Measurements from ENCODE around the gene USH1C. TPM values are rescaled to one million over a fixed set of nuclear protein-coding genes. Genes with fewer than 3 reads are reported as not detected.

The USH1C gene
- total and polyA plus RNA-seq, 2 experiments from 2014 or later = not detected

GRCh38 chr11:17528181-17528691 is 16.0 kb downstream of the USH1C start:
- peaks cover 29% of the 10 kb centered on the region for H3K27me3 ChIP-seq (replicated peaks; ENCODE audit: insufficient read depth)
- no peak overlapping the region for H3K9ac ChIP-seq
- H2AFZ ChIP-seq = no peak overlapping the region
- no peak overlapping the region for H3K27ac ChIP-seq
- H3K9me3 ChIP-seq (ENCODE audit: low read depth) = no peaks in the 10 kb centered on the region
- peak; percentile 71 for DNase-seq
- in situ Hi-C loops (cut with MboI) = loop anchor here (10.0 kb wide), 1 partner anchor 293 kb away; no protein-coding TSS in a partner anchor
- no peaks in the 10 kb centered on the region for H3K4me1 ChIP-seq (ENCODE audit: insufficient read depth)
- H3K79me2 ChIP-seq (ENCODE audit: insufficient read depth) = no peaks in the 10 kb centered on the region
- H3K4me2 ChIP-seq (ENCODE audit: unreplicated experiment) = no peak overlapping the region
- H3K36me3 ChIP-seq (ENCODE audit: low read depth) = no peaks in the 10 kb centered on the region
- no peaks in the 10 kb centered on the region for H3K9me2 ChIP-seq (ENCODE audit: insufficient read depth)
- H3K4me3 ChIP-seq = no peak overlapping the region
- H3F3A ChIP-seq (ENCODE audit: insufficient read depth) = no peaks in the 10 kb centered on the region
- H4K20me1 ChIP-seq (ENCODE audit: insufficient read depth) = no peaks in the 10 kb centered on the region
- 7 to 11% methylated on average over 9 of the region's 9 CpGs for WGBS, 2 experiments (ENCODE audit: low coverage in 1 of 2, low lambda C conversion rate in 2 of 2, missing lambda C conversion rate in 2 of 2)
- TF ChIP-seq EZH2phosphoT487 (IDR thresholded peaks at IDR 0.05; ENCODE audit: insufficient read depth, low read depth) (no peak), EZH2 (IDR thresholded peaks at IDR 0.05; ENCODE audit: insufficient read depth, poor library complexity, severe bottlenecking) (no peak)

DNA sequence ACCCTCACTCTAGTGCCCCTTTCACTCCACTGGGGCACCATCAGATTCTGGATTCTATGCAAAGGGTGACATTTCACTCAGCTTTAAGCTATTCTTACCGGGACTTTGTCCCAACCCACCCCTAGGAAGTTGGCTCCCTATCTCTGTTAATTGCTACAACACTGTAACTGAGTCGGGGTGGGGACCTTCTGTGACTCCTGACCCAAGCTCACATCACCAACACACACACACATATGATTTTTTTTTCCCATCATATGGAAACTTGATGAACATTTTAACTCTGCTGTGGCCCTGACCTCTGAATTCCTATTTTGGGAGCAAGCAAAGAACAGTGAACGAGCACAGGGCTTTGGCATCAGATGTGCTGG is 16.6 kb downstream of the USH1C start:
- no peak for DNase-seq
- Histone ChIP-seq H2AFZ (no peak overlapping the region), H4K20me1 (ENCODE audit: insufficient read depth) (no peaks in the 10 kb centered on the region), H3K79me2 (ENCODE audit: insufficient read depth) (no peaks in the 10 kb centered on the region), H3K9me2 (ENCODE audit: insufficient read depth) (no peaks in the 10 kb centered on the region), H3F3A (ENCODE audit: insufficient read depth) (no peaks in the 10 kb centered on the region), H3K27me3 (replicated peaks; ENCODE audit: insufficient read depth) (peaks cover 24% of the 10 kb centered on the region), H3K9ac (no peak overlapping the region), H3K27ac (no peak overlapping the region), H3K4me1 (ENCODE audit: insufficient read depth) (no peaks in the 10 kb centered on the region), H3K36me3 (ENCODE audit: low read depth) (no peaks in the 10 kb centered on the region), H3K4me3 (no peak overlapping the region), H3K9me3 (ENCODE audit: low read depth) (no peaks in the 10 kb centered on the region), H3K4me2 (ENCODE audit: unreplicated experiment) (no peak overlapping the region)
- TF ChIP-seq EZH2 (IDR thresholded peaks at IDR 0.05; ENCODE audit: insufficient read depth, poor library complexity, severe bottlenecking) = no peak
- TF ChIP-seq EZH2phosphoT487 (IDR thresholded peaks at IDR 0.05; ENCODE audit: insufficient read depth, low read depth) = no peak
- WGBS, 2 experiments (ENCODE audit: low coverage in 1 of 2, low lambda C conversion rate in 2 of 2, missing lambda C conversion rate in 2 of 2) = 19 to 30% methylated on average over 3 of the region's 3 CpGs
- in situ Hi-C loops (cut with MboI) = loop anchor here (10.0 kb wide), 1 partner anchor 293 kb away; no protein-coding TSS in a partner anchor

DNA sequence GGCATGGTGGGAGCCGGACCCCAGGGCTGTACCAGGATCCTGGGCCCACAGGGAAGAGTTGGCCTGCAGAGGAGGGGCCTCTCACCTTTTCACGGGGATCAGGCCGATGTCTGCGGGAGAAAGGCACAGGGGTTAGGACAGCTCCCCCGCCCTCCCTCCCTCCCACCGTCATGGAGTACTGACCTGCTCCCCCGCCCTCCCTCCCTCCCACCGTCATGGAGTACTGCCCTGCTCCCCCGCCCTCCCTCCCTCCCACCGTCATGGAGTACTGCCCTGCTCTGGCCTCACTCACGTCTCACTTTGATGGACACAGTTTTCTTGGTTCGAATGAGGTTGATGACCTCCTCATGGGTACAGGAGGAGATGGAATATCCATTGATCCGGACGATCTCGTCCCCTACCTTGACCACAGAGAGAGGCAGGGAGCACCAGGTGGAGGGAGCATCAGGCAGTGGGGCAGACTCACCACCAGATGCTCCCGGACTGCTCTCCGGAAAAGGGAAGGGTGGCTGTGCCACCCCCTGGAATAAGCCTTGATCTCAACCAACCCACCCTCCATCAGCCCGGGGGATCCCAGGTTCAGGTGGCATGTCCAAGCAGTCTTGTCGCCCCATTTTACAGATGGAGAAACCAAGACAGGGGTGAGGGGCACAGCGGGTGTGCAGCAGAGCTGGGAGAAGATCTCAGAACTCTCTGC is 17.1 kb downstream of the USH1C start:
- in situ Hi-C loops (cut with MboI) = loop anchor here (10.0 kb wide), 1 partner anchor 292 kb away; no protein-coding TSS in a partner anchor
- TF ChIP-seq EZH2phosphoT487 (IDR thresholded peaks at IDR 0.05; ENCODE audit: insufficient read depth, low read depth) (no peak), EZH2 (IDR thresholded peaks at IDR 0.05; ENCODE audit: insufficient read depth, poor library complexity, severe bottlenecking) (no peak)
- H2AFZ ChIP-seq = no peak overlapping the region
- no peaks in the 10 kb centered on the region for H3F3A ChIP-seq (ENCODE audit: insufficient read depth)
- no peak for DNase-seq
- no peaks in the 10 kb centered on the region for H3K36me3 ChIP-seq (ENCODE audit: low read depth)
- H3K9me3 ChIP-seq (ENCODE audit: low read depth) = no peaks in the 10 kb centered on the region
- H3K4me1 ChIP-seq (ENCODE audit: insufficient read depth) = no peaks in the 10 kb centered on the region
- H3K9me2 ChIP-seq (ENCODE audit: insufficient read depth) = no peaks in the 10 kb centered on the region
- H3K27ac ChIP-seq = no peak overlapping the region
- 52 to 61% methylated on average over 11 to 20 of the region's 20 CpGs for WGBS, 2 experiments (ENCODE audit: low coverage in 1 of 2, low lambda C conversion rate in 2 of 2, missing lambda C conversion rate in 2 of 2)
- H3K4me3 ChIP-seq = no peak overlapping the region
- no peaks in the 10 kb centered on the region for H3K79me2 ChIP-seq (ENCODE audit: insufficient read depth)
- peaks cover 20% of the 10 kb centered on the region for H3K27me3 ChIP-seq (replicated peaks; ENCODE audit: insufficient read depth)
- no peaks in the 10 kb centered on the region for H4K20me1 ChIP-seq (ENCODE audit: insufficient read depth)
- no peak overlapping the region for H3K4me2 ChIP-seq (ENCODE audit: unreplicated experiment)
- H3K9ac ChIP-seq = no peak overlapping the region

GRCh38 chr11:17526326-17526725 is 17.9 kb downstream of the USH1C start:
- in situ Hi-C loops (cut with MboI) = loop anchor here (10.0 kb wide), 1 partner anchor 292 kb away; no protein-coding TSS in a partner anchor
- no peak overlapping the region for H3K27ac ChIP-seq
- no peaks in the 10 kb centered on the region for H3K9me2 ChIP-seq (ENCODE audit: insufficient read depth)
- H2AFZ ChIP-seq = no peak overlapping the region
- no peak overlapping the region for H3K9ac ChIP-seq
- TF ChIP-seq EZH2phosphoT487 (IDR thresholded peaks at IDR 0.05; ENCODE audit: insufficient read depth, low read depth) = no peak
- TF ChIP-seq EZH2 (IDR thresholded peaks at IDR 0.05; ENCODE audit: insufficient read depth, poor library complexity, severe bottlenecking) = no peak
- WGBS, 2 experiments (ENCODE audit: low coverage in 1 of 2, low lambda C conversion rate in 2 of 2, missing lambda C conversion rate in 2 of 2) = 61 to 63% methylated on average over 13 of the region's 13 CpGs
- no peaks in the 10 kb centered on the region for H3F3A ChIP-seq (ENCODE audit: insufficient read depth)
- no peak overlapping the region for H3K4me3 ChIP-seq
- H3K4me1 ChIP-seq (ENCODE audit: insufficient read depth) = no peaks in the 10 kb centered on the region
- peaks cover 20% of the 10 kb centered on the region for H3K27me3 ChIP-seq (replicated peaks; ENCODE audit: insufficient read depth)
- no peaks in the 10 kb centered on the region for H4K20me1 ChIP-seq (ENCODE audit: insufficient read depth)
- H3K79me2 ChIP-seq (ENCODE audit: insufficient read depth) = no peaks in the 10 kb centered on the region
- no peak for DNase-seq
- no peaks in the 10 kb centered on the region for H3K36me3 ChIP-seq (ENCODE audit: low read depth)
- H3K9me3 ChIP-seq (ENCODE audit: low read depth) = no peaks in the 10 kb centered on the region
- no peak overlapping the region for H3K4me2 ChIP-seq (ENCODE audit: unreplicated experiment)
